A549 treated with AZD9567 at 1 μM for 4 hours (cell line): Measurements from ENCODE around the gene PARP8. TPM values are rescaled to one million over a fixed set of nuclear protein-coding genes. Genes with fewer than 3 reads are reported as not detected.

Experiments
- total RNA-seq: library from RNA; stranded (reverse); fragments of 200-300 nt; extraction: Qiagen RNA extraction; gene quantifications from 5 replicates; pipeline ENCODE4 v1.2.3, GENCODE V29; 2022; ENCODE audit not compliant: insufficient read depth

The PARP8 gene
- total RNA-seq, result 0.03 to 0.22 TPM (median 0.13 TPM) in 4 of 5 replicates, not detected in the other

GRCh38 chr5:50666261-50667022 is at the start of gene PARP8:
PARP8 (plus strand) TSS chr5:50666637; CDS start chr5:50667096, 459 bp downstream.

Other genes starting within 250 kb of the PARP8 start
- 3.9 to 13.3 TPM (median 5.7 TPM) in 5 replicates for gene EMB, start 225.3 kb upstream of the PARP8 start, total RNA-seq